ENCODE results near the gene SPOCD1.

SPOCD1 gene

DNA sequence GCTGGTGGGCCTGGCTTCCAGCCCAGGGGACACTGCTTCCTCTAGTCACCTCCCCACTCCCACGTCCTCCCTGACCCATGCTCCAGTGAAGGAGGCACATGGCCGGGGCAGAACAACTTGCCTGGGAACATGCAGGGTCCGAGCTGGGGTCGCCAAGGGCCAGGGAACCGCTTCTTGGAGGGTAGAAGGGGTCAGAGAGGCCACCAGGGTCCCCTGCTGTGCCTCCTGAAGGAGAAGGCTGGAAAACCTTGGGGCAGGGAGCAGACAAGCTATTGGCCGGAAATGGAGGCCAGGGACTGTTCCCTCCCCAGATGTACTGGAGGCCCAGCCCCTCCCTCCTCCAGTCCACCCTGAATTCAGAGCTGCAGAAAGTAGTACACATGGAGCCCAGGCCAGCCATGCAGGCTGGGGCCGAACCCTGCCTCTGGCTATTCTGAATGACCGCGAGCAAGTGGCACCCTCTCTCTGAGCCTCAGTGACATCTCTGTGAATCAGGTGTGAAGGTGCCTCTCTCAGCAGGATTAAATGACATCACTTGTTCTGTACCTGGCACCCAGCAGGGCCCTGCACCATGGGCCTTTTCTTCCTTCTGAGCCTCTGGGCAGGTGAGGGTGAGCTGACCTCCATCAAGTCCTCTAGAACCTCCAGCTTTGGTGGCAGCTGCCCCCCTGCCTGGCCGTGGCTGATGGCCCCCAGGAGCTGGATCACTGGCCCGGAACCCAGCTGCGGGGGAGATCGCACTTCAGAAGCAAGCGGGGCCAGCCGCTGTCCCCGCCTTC, 15.7 kb downstream of the SPOCD1 start:
- no peak for DNase-seq

DNA sequence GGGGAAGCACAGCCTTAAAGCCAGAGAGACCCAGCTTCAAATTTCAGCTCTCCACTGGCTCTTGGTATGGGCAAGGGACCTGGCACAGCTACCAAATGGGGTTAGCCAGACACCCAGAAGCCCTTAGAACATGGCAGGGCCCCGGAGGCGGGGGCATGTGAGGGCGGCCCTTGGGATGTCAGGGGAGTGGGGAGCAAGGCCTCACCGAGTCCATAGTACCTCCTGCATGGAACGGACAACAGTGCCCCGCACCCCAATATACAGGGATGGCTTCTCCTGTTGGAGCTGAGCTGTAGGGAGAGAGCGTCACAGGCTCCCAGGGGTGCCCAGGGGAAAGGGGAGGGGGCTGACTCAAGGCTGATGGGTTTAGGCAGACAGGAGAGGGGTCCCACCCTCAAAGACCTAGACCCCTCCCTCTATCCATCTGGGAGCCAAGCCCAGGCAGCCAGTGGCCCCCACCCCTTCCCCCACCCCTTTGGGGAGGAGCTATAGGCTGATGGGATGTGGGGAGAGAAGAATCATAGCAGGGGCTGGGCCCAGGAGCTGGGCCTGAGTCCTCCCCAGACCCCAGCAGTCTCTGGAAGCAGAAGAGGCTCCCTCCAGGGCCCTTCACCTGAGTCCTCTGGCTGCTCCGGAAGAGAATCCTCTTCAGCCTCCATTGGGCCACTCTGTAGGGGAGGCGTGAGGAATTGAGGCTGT, 16.5 kb downstream of the SPOCD1 start:
- DNase-seq, result no peak

DNA sequence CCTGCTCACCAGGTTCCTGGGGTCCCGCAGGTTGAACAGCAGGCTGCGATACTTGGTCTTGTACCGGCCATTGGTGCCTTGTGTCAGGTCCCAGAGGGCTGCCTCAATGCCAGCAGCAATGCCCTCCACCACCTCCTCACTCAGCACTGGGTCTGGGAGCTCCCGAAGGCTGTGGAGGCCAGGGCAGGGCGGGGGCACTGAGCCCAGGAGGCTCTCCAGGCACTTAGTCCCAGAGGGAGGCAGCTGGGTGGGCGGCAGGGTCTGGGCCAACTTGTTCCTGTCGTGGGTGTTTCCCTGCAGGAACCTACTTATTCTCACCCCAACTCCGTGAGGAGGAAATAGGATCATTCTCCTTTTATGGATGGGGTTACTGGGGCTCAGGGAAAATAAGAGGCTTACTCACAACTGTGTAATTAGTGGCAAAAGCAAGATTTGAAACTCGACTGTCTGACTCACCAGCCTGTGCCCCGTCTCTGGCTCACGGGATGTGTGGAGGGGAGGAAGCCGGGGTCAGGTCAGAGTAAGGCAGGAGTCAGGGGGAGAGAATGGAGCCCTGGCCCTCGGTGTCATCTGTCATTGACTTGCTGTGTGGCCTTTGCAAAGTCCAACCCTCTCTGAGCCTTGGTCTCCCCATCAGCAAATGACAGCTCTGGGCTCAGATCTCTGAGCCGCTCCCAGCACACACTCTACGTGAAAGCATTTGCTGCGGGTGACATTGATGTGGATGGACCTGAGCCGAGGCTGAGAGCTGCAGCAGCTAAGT, 17.2 kb downstream of the SPOCD1 start:
- peak; percentile 35 for DNase-seq

DNA sequence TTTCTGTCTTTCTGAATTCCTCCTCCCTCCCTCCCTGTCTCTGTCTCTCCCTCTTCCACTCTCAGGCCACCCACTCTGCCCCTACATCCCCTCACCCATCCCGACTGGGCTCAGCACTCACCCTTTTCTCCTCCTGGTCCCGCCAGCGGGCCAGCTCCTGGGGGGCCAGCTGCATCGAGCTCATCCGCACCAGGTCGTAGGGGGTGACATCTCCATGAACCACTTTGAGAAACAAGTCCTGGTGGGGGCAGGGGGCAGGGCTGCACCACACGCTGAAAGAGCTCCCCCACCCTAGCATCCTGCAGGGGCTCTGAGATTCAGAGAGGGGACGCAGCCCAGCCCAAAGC, 17.8 kb downstream of the SPOCD1 start:
- no peak for DNase-seq

DNA sequence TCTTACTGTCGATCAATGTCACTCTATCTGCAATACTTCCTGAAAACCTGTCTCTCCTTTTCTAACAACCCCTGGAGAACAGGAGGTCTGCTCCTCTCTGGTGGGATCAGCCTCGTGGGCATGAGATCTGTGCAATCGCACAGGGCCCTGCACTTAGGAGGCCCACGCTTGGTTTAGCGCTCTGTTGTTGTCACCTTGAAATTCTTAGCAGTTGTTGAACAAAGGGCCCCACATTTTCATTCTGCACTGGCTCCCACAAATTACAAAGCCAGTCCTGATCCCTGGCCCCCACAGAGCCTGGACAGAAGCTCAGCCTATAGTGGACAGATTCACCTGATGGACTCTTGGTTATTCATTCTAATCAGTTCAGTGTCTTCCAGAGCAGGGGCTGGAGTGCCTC, 18.6 kb downstream of the SPOCD1 start:
- DNase-seq, result no peak

DNA sequence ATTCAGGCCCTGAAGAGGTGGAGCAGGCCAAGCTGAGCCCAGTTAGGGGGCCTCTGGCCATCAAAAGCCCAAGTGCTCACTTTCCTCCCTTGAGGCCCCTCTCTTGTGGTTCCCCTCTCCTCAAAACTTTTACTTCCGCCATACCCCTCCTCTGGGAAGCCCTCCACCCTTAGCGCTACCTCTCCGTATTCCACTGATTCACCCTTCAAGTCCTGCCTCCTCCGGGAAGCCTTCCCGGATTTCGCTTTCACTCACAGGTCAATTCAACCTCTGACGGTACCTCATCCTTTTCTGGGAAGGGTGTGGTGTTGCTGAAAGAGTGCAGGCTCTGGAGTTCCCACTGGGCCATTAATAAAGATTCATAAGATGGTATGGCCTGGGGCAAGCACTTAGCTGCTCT, 19.1 kb downstream of the SPOCD1 start:
- DNase-seq, result no peak

DNA sequence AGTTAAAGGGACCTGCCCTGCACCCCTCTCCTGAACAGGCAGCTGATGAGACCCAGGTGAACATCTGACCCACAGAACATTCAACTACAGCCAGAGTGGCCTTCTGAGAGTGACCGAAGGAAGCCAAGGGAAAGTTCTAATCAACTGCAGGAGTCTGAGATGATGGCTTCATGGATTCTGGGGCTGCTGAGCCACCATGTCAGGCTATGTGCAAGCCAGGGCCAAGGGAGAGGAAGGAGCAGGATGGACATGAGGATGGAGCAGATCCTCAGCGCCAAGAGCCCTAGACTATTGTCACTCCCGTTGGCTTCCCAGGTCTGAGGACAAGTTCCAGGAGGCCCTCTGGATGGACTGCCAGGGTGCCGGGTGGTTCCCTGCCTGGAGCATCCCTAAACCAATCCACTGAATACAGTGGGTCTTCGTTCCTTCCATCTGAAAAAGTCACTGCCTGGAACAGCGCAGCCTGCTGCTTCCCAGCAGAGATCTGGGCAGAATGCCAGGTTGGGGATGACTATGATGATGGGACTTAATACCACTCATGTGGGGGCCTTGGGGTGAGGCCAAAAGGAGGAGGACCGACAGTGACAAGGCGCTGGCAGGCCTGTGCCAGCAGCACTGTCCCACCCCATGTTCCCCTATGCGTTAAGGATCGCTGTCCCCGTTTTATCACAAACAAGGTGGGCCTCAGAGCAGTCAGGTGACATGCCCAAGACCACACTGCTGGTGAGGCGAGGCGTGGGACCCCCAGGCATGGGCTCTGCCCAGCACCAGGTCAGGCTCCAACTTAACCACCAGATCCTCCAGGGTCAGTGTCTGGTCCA, 19.8 kb downstream of the SPOCD1 start:
- DNase-seq, result no peak

DNA sequence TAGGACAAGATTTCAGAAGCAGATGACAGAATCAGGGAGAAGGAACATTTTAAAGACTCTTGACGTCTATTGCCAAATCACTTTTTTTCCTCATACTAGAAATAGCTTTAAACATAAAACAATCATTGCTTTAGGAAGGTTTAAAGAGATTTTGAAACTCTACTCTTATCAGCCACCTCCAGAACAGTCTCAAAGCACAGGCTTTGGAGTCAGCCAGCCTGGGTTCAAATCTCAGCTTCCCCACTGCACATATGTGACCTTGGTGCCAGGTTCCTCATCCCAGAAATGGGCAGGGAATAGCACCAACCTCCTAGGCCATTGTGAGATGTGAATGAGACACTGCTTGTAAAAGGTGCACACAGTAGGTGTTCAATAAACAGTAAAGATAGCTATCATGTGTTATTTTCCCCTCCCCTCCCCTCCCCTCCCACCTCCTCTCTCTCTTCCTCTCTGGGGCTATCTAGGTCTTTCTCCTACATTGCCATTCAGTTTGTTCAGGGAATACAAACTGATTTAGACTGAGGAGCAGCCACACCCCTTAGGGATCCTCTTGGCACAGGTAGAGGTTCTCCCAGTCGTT, 20.6 kb downstream of the SPOCD1 start:
- no peak for DNase-seq

DNA sequence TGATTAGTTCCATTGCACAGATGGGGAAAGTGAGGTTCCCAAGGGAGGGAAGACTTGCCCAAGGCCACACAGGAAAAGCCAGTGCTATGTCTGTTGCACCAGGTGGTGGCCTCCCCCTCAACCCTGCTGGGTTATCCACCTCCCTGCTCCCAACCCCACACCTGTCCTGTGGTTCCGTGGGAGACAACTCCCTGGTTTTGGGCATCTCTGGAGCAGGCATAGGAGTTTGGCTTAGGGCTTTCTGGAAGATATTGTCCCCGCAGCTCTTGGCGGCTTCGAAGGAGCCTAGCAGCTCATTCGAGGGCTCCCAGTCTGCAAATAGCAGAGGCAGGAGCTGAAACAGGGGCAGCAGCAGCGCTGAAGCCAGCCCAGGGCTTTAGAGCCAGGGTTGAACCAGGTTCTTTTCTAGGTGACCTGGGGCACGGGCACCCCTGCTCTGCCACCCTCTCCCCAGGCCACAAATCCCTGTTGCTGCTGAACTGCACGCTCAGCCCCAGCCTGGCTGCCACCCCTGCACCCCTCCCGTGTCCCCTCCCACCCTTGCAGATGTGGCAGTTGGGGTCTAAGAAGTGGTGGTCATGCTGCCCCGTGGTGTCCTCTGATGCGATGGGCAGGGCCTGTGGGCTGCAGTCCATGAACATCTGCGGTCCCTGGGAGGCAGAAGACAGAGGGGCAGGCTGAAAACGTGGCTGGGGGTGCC, 22.1 kb downstream of the SPOCD1 start:
- no peak for DNase-seq

DNA sequence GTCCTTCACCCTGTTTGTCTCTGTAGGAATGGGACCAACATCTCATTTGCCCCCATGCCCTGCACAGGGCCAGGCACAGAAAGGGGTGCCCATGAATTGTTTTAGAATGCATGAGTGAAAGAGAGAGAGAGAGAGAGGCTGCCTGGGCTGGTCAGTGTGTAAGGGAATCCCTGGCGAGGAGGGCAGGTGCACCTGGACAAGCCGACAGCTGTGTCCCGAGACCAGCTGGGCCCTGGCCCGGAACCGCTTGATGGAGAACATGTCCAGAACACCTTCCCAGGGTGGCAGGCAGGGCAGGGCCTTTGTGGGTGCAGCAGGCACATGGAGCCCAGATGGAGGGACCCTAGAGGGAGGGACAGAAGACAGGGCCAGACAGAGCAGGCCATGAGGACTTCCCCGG, 22.7 kb downstream of the SPOCD1 start:
- no peak for DNase-seq

DNA sequence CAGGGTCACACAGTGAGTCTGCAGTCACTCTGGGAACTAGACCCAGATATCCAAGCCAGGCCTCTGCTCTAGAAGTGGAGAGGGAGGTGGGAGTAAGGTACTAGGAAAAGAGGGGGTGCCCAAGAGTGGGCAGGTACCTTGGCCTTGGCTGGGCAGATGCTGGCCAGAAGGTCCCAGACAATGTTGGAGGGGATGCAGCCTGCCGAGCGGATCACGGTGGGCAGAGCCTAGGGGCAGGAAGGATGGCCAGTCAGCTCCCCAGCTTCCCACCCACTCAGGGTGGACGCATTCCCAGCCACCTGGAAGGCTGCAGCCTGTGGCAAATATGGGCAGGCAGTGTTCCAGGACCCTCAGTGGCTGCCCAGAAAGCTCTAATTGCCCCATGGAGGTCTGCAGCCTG, 23.3 kb downstream of the SPOCD1 start:
- DNase-seq, result no peak

DNA sequence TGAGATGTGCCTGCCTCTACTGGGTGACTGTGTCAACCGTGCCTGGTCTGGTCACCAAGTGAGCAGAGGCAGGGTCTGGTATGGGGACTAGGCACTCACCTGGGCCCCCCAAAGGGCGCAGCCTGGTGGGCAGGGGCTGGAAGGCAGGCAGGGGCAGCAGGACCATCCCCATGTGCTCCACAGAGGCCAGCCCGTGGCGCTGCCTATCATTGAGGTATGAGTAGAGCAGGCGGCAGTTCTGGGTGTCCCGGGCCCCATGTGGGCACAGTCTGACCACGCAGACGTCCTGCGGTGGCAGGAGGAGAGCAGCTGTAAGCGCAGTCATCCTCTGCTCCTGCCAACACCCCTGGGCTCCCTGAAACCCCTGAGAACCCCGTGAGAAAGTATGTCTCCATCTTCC, 23.7 kb downstream of the SPOCD1 start:
- DNase-seq, result no peak

DNA sequence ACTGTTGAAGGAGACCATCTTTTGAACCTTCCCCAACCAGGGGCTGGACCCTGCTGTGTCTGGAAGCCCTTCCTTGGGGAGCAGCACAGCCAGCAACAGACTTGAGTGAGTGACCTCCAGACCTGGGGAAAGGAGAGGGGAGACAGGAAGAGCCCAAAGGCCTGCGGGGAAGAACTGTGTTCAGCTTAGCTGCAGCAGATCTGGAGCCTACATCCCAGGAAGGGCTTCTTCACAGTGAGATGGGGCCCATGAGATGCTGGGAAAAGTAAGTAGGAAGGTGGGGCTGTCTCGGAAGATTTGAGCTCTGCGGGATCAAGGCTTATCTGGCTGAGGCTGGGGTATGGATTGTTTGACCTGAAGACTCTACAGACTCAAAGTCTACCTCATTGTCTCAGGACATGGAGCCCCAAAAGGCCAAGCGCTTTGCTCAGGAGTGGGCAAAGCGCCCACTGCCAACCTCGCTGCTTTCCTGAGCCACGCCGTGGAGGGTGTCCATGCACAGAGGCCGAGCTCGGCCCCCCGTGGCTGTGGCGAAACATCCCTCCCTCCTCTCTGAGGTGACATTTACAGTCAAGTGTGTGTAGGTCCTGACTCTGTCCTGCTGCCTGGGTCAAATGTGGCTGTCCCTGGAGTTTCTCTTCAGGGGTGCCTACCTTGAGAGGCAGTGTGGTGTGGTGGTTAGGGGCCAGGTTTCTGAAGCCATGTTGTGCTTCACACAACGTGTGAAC, 24.5 kb downstream of the SPOCD1 start:
- no peak for DNase-seq

DNA sequence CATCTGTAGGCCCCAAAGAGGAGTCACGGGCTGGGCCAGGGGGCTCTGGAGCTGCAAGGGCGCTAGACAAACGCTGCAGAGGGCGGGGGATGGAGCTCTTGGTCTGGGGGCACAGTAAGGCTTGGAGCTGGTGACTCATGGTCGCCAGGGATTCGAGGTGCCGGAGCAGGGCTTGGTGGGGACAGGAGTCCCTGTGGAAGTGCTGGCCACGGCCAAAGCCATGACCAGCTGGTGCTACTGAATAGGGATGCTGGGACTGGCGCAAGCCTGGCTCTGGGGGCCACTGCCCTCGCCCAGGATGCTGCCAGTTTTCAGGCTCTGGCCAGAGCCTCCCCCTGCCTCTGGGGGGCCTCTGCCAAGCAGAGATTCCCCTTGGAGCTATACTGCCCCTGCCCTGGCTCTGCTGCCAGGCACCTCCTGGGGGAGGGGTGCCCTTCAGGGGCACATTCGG, 25.2 kb downstream of the SPOCD1 start:
- DNase-seq, result no peak

DNA sequence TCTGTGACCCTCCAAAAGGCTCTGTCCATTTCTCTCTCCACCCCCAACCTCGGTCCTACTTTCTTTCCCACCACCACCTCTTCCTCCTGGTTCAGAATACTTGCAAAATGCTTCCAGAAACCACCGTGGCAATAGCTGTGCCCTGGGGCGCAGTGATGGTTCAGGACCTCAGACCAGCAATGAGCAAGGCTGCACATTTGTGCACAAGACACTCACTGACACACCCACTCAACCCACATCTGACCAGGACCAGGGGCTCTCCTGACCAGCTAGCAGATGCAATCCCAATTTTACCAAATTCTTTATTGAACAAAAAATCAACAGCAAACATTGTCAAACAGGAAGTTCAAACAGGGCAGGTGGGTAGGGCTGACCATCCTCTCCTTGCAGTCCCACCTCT, 25.7 kb downstream of the SPOCD1 start:
- DNase-seq, result no peak

DNA sequence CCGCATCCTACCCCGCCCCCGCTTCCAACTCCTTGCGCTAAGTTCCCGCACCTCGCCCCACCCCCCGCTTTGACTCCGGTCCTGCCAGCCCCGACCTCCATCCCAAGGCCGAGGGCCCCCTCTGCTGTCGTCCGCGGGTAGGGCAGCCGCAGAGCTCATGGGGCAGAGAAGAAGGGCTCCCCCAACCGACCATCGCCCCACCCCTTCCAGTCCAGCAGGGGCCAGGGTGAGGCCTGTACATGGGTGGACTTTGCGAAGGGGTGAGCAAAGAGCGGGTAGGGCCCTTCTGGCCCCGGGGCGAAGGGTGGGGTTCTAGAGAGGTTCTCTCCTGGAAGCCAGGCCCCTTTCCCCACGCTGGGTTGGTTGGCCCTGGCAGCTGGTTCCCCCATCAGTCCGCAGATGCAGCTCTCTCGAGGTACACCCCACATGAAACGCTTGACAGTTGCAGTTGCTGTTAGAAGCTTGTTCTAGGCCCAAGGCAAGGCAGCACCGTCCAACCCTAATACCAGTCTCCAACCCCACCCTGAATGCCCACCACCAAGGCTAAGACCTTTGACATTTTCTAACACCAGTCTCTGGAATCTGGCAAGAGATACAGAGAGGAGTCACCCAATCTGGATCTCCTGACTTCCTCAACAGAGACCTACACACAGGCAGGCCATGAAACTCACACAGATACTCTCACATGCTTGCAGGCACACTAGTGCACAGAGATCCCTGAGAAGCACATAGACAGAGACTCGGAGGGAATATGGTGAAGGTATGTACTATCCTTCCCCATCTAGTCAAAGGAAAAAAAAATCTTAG, 26.4 kb downstream of the SPOCD1 start:
- peak; percentile 97 for DNase-seq

DNA sequence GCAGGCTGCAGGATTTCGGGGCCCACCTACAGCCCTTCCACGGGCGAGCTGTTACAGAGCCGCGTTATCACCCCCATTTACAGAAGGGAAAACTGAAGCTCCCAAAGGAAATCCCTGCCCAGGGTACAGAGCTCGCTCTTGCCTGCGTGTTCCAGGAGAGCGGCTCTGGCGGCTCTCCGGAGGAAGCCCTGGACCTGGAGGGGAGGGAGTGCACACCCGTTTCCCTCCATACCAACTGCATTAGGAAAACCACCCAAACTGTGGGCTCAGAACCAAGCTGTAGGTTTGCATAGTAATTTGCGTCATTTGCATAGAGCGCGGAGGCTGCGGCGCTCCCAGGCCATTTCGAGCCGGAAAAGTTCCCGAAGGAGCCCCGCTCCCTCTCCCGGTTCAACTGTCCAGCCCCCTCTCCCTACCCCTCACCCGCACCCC, 27.0 kb downstream of the SPOCD1 start:
- DNase-seq, result no peak

DNA sequence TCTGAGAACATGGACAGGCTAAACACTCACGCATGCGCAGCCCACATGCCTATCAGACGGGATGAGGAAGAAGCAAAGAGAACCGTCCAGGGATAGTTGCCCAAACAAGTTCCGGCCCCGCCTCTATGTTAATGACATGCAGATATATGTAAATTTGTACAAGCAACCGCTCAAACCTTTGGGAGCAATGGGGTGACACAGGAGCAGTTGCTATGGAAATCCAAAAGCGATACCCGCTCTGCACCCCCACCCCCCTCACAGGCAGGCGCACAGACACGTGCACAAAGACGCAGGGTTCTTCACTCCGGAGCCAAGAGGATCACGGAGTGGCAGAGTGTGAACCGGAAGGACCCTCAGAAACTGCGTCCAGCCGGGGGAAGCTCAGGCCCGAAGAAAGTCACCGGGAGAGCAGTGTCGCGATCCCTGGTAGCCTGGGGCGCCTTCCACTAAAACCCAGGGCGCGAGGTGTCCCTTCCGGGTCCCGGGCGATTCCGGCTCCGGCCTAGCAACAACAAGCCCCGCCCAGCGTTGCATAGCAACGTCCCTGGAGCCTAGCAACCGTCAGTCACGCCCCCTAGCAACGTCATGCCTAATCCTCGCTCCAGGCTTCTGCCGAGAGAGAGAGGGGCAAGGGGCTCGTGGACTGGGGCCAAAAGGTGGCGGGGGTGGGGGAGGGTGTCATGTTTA, 27.5 kb downstream of the SPOCD1 start:
- DNase-seq, result peak; percentile 92

DNA sequence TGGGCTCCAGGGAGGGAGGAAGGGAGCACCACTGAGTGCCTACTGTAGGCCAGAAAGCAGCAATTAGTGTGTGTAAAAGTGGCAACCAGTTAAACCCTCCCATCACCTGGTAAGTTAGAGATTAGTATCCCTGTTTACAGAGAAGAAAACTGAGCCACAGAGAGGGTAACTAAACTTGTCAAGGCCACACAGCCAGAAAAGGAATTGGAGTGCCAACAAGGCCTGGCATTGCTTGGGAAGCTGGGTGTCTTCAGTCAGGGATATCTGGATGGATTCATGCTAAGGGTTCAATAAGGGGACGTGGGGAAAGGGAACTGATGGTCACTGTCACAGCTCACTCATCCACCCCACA, 28.1 kb downstream of the SPOCD1 start:
- no peak for DNase-seq

DNA sequence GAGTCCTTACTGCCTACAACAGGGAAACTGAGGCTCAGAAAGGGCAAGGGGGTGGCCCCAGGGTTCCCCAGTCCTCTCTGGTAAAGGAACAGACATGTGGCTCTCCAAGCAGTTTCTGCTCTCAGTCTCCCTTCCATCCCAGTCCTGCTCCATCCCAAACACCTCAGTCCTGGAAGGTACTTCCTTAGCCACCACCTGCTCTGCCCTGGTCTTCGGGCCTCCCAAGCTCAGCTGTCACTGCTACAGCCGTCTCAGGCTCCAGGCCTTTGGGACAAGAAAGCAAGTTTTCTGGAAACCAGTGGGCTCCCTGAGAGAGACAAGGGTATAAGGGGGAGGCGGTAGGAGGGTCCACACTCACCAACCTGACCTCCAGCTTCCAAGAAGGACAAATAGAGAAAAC, 28.6 kb downstream of the SPOCD1 start:
- DNase-seq, result no peak

Data from stimulated activated CD4-positive, alpha-beta T cell treated with anti-CD3 and anti-CD28 coated beads, Interleukin-4, amount 100 ng/mL, for 24 hours (primary cell).